GM12892 (cell line): ENCODE data around the gene CXCL5.
"Not testable (repeated sequence)": the region's sequence is repeated elsewhere in the genome, so short reads cannot be mapped to it uniquely, and the experiment has no call there.

Experiments used
- POLR2A ChIP-seq: IDR thresholded peaks from 2 replicates; pipeline ENCODE4 v1.6.1; 2011; ENCODE audit warnings: low read depth, low read length, control low read depth
- POLR2AphosphoS5 ChIP-seq: IDR thresholded peaks from 2 replicates; pipeline ENCODE4 v1.6.1; 2011; ENCODE audit warnings: low read depth, low read length, control low read depth

DNA sequence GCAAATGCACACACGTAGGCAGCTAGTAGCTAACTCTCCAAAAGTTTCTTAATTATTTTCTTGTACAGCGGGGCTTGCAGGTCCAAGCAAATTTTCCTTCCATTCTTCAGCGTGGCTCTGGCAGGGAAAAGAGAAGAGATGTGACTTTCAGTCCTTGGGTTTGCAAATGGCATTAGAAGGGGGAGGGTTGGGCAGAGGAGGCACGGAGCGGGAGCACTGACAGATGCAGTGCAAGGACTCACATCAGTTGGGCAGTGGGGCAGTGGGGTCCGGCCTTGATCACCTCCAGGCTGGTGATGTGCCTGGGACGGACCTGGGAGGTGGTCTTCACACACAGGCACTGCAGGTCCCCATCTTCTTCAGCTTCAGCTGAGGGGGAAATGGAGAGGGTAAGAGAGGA lies 17.3 kb downstream of the CXCL5 start:
- TF ChIP-seq POLR2A, POLR2AphosphoS5: not testable (repeated sequence)
